Breast epithelium (tissue), 3 donors: ENCODE results near the gene SLC23A3.

Source experiments
- POLR2A ChIP-seq: fragments of 450-650 bp; IDR thresholded peaks from one replicate; pipeline ENCODE4 v1.6.1; 2016; ENCODE audit warnings: antibody characterized with exemption, mild to moderate bottlenecking, moderate library complexity
- POLR2AphosphoS5 ChIP-seq, 3 donors: sonication (generic); formaldehyde crosslinking; IDR thresholded peaks; one replicate each; pipeline ENCODE4 v1.6.1; 2017; ENCODE audit warnings: antibody characterized with exemption in 3 of 3
- TF ChIP-seq, protein P1 (sequence below), 3 donors: fragments of 450-650 bp; IDR thresholded peaks; one replicate each; pipeline ENCODE4 v1.5.1; 2016 to 2017; ENCODE audit warnings: antibody characterized with exemption in 3 of 3, mild to moderate bottlenecking in 3 of 3, moderate library complexity in 3 of 3

DNA sequence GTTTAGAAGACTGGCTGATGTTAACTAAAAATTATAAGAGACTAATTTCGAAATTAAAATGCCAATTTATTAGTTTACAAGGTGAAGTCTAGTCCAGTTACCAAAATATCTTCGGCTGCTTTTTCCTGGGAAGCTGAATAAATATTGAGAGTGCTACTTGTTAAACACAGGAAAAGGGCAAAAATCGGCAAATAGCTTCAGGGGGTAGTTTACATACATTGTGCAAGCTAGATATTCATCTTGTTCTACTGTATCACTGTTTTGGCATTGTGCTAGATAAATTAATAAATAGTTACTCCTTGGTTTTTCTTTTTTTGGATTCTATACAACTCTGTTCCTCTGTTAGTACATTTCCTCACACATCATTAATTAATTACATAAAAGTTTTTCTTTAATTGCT, 38.5 kb downstream of the SLC23A3 start:
- TF ChIP-seq POLR2A = no peak
- TF ChIP-seq, protein P1, sequence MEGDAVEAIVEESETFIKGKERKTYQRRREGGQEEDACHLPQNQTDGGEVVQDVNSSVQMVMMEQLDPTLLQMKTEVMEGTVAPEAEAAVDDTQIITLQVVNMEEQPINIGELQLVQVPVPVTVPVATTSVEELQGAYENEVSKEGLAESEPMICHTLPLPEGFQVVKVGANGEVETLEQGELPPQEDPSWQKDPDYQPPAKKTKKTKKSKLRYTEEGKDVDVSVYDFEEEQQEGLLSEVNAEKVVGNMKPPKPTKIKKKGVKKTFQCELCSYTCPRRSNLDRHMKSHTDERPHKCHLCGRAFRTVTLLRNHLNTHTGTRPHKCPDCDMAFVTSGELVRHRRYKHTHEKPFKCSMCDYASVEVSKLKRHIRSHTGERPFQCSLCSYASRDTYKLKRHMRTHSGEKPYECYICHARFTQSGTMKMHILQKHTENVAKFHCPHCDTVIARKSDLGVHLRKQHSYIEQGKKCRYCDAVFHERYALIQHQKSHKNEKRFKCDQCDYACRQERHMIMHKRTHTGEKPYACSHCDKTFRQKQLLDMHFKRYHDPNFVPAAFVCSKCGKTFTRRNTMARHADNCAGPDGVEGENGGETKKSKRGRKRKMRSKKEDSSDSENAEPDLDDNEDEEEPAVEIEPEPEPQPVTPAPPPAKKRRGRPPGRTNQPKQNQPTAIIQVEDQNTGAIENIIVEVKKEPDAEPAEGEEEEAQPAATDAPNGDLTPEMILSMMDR (IDR thresholded peaks at IDR 0.05) = no peak
- TF ChIP-seq POLR2AphosphoS5 (IDR thresholded peaks at IDR 0.05) = no peak
